Measurements from ENCODE around the gene STK36.

STK36 gene

GRCh38 chr2:218719457-218719856 lies 47.6 kb downstream of the STK36 start:
- in situ Hi-C loops (cut with MboI; ENCODE audit: low sequenced_read_pairs, unreplicated experiment): no loop called here
- DNase-seq (ENCODE audit: low spot score): no peak
- TF ChIP-seq CTCF (IDR thresholded peaks at IDR 0.05; ENCODE audit: borderline replicate concordance, control extremely low read depth, extremely low read depth, insufficient read depth, missing control alignments): no peak

- no peak for DNase-seq (ENCODE audit: low spot score)
- in situ Hi-C loops (cut with MboI; ENCODE audit: low sequenced_read_pairs, unreplicated experiment): loop anchor here (10.0 kb wide), 1 partner anchor 124 kb away; no protein-coding TSS in a partner anchor
- TF ChIP-seq CTCF (IDR thresholded peaks at IDR 0.05; ENCODE audit: borderline replicate concordance, control extremely low read depth, extremely low read depth, insufficient read depth, missing control alignments): no peak
Measured at GRCh38 chr2:218720048-218721041, 48.5 kb downstream of the STK36 start.

- TF ChIP-seq CTCF (IDR thresholded peaks at IDR 0.05; ENCODE audit: borderline replicate concordance, control extremely low read depth, extremely low read depth, insufficient read depth, missing control alignments): no peak
- no peak for DNase-seq (ENCODE audit: low spot score)
- in situ Hi-C loops (cut with MboI; ENCODE audit: low sequenced_read_pairs, unreplicated experiment): loop anchor here (10.0 kb wide), 1 partner anchor 123 kb away; no protein-coding TSS in a partner anchor
Measured at GRCh38 chr2:218721488-218721887, 49.6 kb downstream of the STK36 start.

GRCh38 chr2:218721934-218722333 lies 50.0 kb downstream of the STK36 start:
- TF ChIP-seq CTCF (IDR thresholded peaks at IDR 0.05; ENCODE audit: borderline replicate concordance, control extremely low read depth, extremely low read depth, insufficient read depth, missing control alignments): no peak
- in situ Hi-C loops (cut with MboI; ENCODE audit: low sequenced_read_pairs, unreplicated experiment): loop anchor here (10.0 kb wide), 1 partner anchor 123 kb away; no protein-coding TSS in a partner anchor
- DNase-seq (ENCODE audit: low spot score): no peak

GRCh38 chr2:218722419-218722818 lies 50.5 kb downstream of the STK36 start:
- in situ Hi-C loops (cut with MboI; ENCODE audit: low sequenced_read_pairs, unreplicated experiment): loop anchor here (10.0 kb wide), 1 partner anchor 122 kb away; no protein-coding TSS in a partner anchor
- no peak for TF ChIP-seq CTCF (IDR thresholded peaks at IDR 0.05; ENCODE audit: borderline replicate concordance, control extremely low read depth, extremely low read depth, insufficient read depth, missing control alignments)
- no peak for DNase-seq (ENCODE audit: low spot score)

GRCh38 chr2:218722876-218723785 lies 51.2 kb downstream of the STK36 start:
- DNase-seq (ENCODE audit: low spot score): no peak
- in situ Hi-C loops (cut with MboI; ENCODE audit: low sequenced_read_pairs, unreplicated experiment): loop anchor here (10.0 kb wide), 1 partner anchor 122 kb away; no protein-coding TSS in a partner anchor
- no peak for TF ChIP-seq CTCF (IDR thresholded peaks at IDR 0.05; ENCODE audit: borderline replicate concordance, control extremely low read depth, extremely low read depth, insufficient read depth, missing control alignments)

Data from GM13976 (cell line).